WTC11 (cell line): ENCODE measurements around the gene VANGL1.

Experiments
- AFF4 ChIP-seq: sonication (generic); formaldehyde crosslinking; IDR thresholded peaks from 2 replicates; pipeline ENCODE4 v1.8.1; 2023; ENCODE audit warnings: mild to moderate bottlenecking, missing genetic modification reagents, borderline replicate concordance
- ATF3 ChIP-seq: sonication (generic); formaldehyde crosslinking; conservative IDR thresholded peaks from 2 replicates; pipeline ENCODE4 v1.8.1; 2022; ENCODE audit warnings: mild to moderate bottlenecking, missing genetic modification reagents
- CDX4 ChIP-seq: fragments of 250-450 bp; sonication (Bioruptor Pico); IDR thresholded peaks from 2 replicates; pipeline ENCODE4 v1.9.0; 2021; ENCODE audit warnings: moderate library complexity, mild to moderate bottlenecking, inconsistent platforms, borderline replicate concordance
- CREM ChIP-seq: sonication (generic); formaldehyde crosslinking; IDR thresholded peaks from 2 replicates; pipeline ENCODE4 v1.8.1; 2022; ENCODE audit warnings: mild to moderate bottlenecking, missing genetic modification reagents, moderate library complexity
- CTCF ChIP-seq: fragments of 200-600 bp; IDR thresholded peaks from 2 replicates; pipeline ENCODE4 v1.8.0; 2022; ENCODE audit warnings: antibody characterized with exemption
- GRHL2 ChIP-seq: fragments of 250-450 bp; sonication (Bioruptor Pico); IDR thresholded peaks from 2 replicates; pipeline ENCODE4 v1.8.0; 2022; ENCODE audit warnings: mild to moderate bottlenecking, moderate library complexity; ENCODE audit not compliant: insufficient replicate concordance, severe bottlenecking
- ZBTB21 ChIP-seq: sonication (generic); formaldehyde crosslinking; IDR thresholded peaks from 2 replicates; pipeline ENCODE4 v1.8.1; 2023; ENCODE audit warnings: mild to moderate bottlenecking, missing genetic modification reagents, borderline replicate concordance
- ZNF232 ChIP-seq: sonication (generic); formaldehyde crosslinking; IDR thresholded peaks from 2 replicates; pipeline ENCODE4 v1.8.0; 2022; ENCODE audit warnings: mild to moderate bottlenecking, missing genetic modification reagents
- ZNF263 ChIP-seq: sonication (generic); formaldehyde crosslinking; IDR thresholded peaks from 2 replicates; pipeline ENCODE4 v1.8.1; 2022; ENCODE audit warnings: low read depth, mild to moderate bottlenecking, moderate library complexity, missing genetic modification reagents
- ZNF512 ChIP-seq: sonication (generic); formaldehyde crosslinking; IDR thresholded peaks from 2 replicates; pipeline ENCODE4 v1.8.1; 2022; ENCODE audit warnings: missing genetic modification reagents, borderline replicate concordance

GRCh38 chr1:115592264-115592663 is 49.5 kb upstream of the VANGL1 start:
- TF ChIP-seq CTCF (no peak), ZBTB21 (CRISPR knock-in tag) (no peak), ATF3 (CRISPR knock-in tag) (no peak), CREM (CRISPR knock-in tag) (no peak), ZNF232 (no peak), GRHL2 (CRISPR knock-in tag) (no peak), ZNF263 (no peak), AFF4 (CRISPR knock-in tag) (no peak), ZNF512 (no peak), CDX4 (no peak)
